GM12878 (cell line): ENCODE results near the gene SSBP4.

Experiments used
- CTCF ChIP-seq, 3 experiments: IDR thresholded peaks in 2 of 3; conservative IDR thresholded peaks in 1 of 3; 2 replicates each; pipeline ENCODE4 v1.5.1; 2011; ENCODE audit warnings: low read depth in 3 of 3, low read length in 3 of 3, mild to moderate bottlenecking in 3 of 3, control low read depth in 2 of 3, moderate library complexity in 2 of 3, inconsistent platforms in 1 of 3, mixed read lengths in 1 of 3; ENCODE audit not compliant: control insufficient read depth in 2 of 3, insufficient read depth in 1 of 3; ENCODE audit errors: extremely low read depth in 1 of 3
- NR2C2 ChIP-seq: IDR thresholded peaks from 2 replicates; pipeline ENCODE4 v1.6.1; 2011; ENCODE audit warnings: borderline replicate concordance, low read depth; ENCODE audit not compliant: control insufficient read depth, insufficient read length

DNA sequence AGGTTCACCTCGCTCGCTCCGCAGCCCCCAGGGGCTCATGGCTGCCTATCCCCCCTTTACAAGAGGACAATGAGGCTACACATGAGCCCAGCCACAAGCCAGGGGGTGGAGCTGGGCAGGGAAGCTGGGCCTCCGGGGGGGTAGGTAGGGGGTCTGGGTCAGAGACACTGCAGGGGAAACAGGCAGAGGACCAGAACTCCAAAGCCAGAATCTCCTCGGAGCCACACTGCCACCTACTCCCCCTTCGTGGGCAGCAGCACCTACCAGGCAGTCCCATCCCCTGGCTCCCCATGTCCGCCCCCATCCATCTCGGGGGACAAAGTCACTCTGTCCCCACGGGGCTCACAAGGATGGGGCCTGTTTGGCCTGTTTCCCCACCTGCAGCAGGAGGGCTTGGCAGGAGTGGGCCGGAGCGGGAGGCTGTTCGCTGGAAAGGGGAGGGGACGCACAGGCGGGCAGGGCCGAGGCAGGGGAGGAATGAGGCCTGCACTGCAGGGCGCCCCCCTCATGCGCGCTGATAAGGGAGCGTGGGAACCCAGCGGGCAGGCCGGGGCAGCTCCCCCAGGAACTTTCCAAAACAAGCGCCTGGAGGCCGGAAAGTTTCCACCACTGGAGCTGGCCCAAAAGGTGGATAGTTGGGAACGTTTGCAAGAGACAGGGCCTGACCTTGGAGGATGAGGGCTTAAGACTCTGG is 19.3 kb downstream of the SSBP4 start:
- TF ChIP-seq CTCF (IDR thresholded peaks at IDR 0.05 in 2 of 3, conservative IDR thresholded peaks at IDR 0.05 in 1 of 3; ENCODE audit: control insufficient read depth in 2 of 3, extremely low read depth in 1 of 3, insufficient read depth in 1 of 3, low read depth in 3 of 3, low read length in 3 of 3): no peak
- TF ChIP-seq NR2C2: no peak
